Measurements from ENCODE around the gene DEXI.

The DEXI gene

GRCh38 chr16:10942352-10943063, at the start of gene DEXI:
Gene DEXI (minus strand): TSS chr16:10942468. CDS start chr16:10942005, 463 bp downstream.
- peak; percentile 54 for DNase-seq

- DNase-seq, result no peak
These were observed 48.1 kb upstream of the DEXI start for GRCh38 chr16:10990378-10990777.

GRCh38 chr16:10989559-10989958, 47.3 kb upstream of the DEXI start:
- DNase-seq, result no peak

GRCh38 chr16:10988879-10989278, 46.6 kb upstream of the DEXI start:
- no peak for DNase-seq

GRCh38 chr16:10988164-10988803, 46.0 kb upstream of the DEXI start:
- no peak for DNase-seq

DNA sequence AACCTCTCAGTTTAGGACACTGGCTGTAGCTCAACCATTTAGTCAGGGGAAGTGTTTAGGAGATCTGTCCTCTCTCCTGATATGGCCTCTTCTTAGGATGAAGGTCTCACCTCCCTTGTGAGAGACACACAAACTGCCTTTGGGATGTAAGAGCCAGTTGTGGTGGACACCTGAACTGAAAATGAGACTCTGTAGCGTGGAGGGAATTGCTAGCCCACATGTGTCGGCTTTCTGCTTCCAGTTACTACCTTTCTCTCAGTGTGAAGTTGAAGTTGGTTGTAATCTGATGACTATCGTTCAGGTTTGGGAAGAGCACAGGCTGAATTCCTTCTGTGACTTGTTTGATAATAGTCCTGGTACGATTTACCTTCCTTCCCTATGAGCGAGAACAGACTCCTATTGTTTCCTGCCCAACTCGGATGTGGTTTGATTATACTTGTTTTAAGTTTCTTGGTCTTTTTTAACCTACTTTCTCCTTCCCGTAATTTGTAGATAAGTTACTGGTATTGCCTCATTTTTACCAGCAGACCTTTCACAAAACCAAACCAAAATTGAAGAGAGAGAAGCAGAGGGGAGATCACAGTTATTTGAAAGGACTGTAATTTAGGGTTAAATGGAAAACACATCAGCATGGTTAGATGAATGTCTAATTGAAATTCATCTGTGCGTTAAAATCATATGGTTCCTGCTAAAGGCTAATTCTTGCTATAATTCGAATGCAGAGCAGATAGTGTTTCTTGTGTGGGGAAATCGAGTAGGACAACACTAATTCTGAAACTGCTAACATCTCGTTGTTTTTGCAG, 45.3 kb upstream of the DEXI start:
- no peak for DNase-seq

- no peak for DNase-seq
These were observed 42.2 kb upstream of the DEXI start for GRCh38 chr16:10984509-10984908.

- no peak for DNase-seq
These were observed 40.9 kb upstream of the DEXI start for GRCh38 chr16:10983159-10983558.

GRCh38 chr16:10982465-10983150, 40.3 kb upstream of the DEXI start:
- DNase-seq, result no peak

- DNase-seq, result peak; percentile 52
These were observed 39.5 kb upstream of the DEXI start for GRCh38 chr16:10981697-10982216.

- DNase-seq, result no peak
These were observed 38.5 kb upstream of the DEXI start for GRCh38 chr16:10980813-10981212.

DNA sequence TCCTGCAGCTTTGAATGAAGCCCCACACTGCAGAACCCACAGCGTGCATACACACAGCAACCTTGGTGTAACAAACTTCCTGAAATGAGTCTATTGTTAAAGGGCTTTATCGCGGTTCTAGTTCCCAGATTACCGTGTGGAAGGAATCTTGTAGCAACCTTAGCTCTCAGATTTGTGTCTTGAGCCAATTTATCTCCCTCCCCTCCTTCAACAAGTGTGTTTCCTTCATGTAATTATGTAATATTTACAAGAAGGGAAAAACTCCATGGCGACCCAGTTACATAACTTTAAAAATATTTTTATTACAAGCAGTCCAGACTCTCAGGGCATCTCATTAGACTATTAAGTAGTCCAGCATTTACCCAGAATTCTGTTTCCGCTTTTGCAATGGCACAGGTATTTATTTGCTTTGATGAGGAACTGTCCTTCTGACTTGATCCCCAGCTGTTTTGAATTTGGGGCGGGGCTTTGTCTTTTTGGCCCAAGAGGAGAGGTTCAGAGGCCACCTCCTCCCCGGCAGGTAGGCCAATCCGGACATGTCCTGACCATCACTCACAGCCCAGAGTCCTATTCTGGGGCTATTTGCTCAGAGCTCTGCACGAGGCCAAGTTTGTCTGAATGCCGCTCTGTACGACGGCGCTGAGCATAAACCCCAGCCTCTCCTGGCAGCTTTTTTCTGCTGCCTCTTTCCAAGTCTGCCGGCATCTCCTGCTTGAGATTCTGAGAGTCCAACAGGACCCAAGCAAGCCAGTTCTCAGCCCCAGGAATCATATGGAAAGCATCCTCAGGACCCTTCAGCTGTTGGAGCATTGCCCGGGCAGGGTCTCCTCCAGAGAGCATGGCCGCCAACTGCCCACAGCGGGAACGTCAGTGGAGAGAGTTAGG, 37.7 kb upstream of the DEXI start:
- DNase-seq, result no peak

DNA sequence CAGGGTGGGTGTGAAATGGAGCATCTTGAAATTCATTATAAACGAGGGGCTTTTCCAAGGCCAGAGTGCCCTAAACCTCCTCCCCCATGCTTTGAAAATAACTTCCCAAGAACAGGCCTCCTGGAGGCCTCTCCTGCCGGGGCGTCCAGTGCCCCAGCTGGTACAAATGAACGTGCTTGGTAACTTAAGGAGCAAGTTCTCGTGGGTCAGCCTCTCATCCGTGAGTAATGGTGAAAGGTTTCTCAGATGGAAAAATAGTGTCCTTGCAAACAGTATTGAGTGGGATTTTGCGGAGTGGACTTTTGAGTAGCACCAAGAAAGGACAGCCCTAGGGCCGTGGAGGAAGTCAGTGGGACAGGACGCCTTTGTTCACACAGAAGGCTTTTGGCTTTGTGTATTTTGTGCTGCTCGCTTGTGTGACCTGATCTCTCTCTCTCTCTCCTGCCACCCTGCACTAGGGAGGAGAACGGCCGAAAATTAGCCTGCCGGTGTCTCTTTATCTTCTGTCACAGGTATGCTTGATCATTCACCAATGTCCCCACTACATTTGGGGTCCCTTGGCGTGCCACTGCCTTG, 36.7 kb upstream of the DEXI start:
- DNase-seq, result no peak

DNA sequence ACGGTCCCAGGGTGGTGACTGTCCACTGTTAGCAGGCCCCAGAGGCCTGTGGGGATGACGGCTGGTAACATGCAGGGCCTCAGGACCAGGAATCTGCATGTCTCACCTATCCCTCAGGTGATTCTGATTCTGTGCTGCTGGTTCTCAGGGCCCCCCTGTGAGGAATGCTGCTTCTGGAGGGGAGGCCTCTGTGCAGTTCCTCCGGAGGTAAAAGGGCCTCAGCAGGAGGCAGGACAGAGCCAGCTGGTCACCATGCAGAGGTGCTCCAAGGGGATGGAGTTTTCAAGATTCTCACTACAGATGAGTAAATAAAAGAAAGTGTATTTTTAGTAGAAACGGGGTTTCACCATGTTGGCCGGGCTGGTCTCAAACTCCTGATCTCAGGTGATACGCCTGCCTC, 35.9 kb upstream of the DEXI start:
- DNase-seq, result no peak

DNA sequence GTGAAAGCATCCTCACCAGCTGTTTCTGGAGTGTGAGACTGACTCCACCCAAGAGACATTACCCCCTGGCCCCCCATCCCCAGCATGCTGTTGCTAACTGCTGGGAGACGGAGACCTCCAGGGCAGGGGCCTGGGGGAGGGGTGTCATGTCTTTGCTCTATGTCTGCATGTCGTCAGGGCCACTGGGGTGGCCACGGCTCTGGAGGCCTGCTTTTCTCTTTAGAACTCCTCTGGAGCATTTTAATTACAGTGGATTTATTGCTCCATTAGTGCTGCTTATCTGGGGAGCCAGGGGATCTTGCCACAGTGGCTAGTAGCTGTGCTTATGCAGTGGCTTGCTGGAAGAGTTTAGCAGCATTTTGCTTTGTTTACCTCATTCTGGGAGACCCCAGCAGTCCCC, 34.4 kb upstream of the DEXI start:
- no peak for DNase-seq

- DNase-seq, result no peak
These were observed 30.7 kb upstream of the DEXI start for GRCh38 chr16:10972819-10973464.

GRCh38 chr16:10972108-10972818, 30.0 kb upstream of the DEXI start:
- no peak for DNase-seq

DNA sequence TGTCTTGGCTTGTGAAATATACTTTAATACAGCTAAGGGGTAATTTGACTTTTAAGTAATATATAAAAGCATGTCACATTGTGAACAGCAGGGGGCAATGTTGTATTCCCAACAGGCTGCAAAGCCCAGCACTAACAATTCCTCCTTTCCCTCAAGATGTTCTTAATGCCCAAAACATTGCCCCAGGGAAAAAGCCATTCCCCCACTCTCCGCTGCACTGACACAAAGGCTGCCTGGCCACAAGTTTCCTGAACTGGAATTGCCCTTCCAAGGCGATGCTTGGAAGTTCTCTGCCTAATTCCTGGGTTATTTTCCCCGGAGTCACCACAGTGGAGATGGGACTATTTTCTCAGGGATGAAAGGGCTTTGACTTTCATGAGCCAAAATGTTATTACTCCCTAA, 29.3 kb upstream of the DEXI start:
- no peak for DNase-seq

DNA sequence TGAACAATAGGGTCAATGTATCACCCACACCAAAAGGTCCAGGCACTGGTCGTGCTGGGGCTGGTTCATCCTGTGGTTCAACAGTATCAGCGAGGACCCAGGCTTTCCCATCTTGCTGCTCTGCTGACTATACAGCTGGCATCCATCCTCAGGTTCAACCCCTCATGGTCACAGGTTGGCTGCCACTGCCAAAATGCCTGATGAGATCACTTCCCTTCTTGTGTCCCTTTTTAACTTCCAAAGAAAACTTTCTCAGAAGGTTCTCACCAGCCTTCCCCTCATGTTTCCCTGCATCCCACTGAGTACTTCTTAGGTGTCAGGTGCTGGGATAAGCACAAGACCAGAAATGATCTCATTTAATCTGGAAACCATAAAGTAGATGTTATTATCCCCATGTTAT, 27.8 kb upstream of the DEXI start:
- no peak for DNase-seq

GRCh38 chr16:10969615-10970014, 27.3 kb upstream of the DEXI start:
- DNase-seq, result no peak

Measured in NCI-H1436 treated with DMSO at 0.1 percent for 48 hours (cell line).